ENCODE measurements around the gene NPHP4. TPM values are rescaled to one million over a fixed set of nuclear protein-coding genes. Genes with fewer than 3 reads are reported as not detected.

NPHP4 gene
- total RNA-seq, 1 experiment from 2014 or later, result 18.8 TPM

GRCh38 chr1:5953386-5953785 lies 38.8 kb downstream of the NPHP4 start:
- Histone ChIP-seq H4K20me1 (ENCODE audit: low read length) (no peaks in the 10 kb centered on the region), H3F3A (ENCODE audit: low read length, unreplicated experiment) (no peaks in the 10 kb centered on the region), H3K4me3 (ENCODE audit: low read length) (no peak overlapping the region), H3K9me3 (ENCODE audit: low read length) (no peaks in the 10 kb centered on the region), H3K4me2 (ENCODE audit: low read length) (no peak overlapping the region), H3K9me2 (replicated peaks; ENCODE audit: low read length) (no peaks in the 10 kb centered on the region), H3K4me1 (ENCODE audit: insufficient read depth, low read length) (peaks cover 12% of the 10 kb centered on the region), H2AFZ (ENCODE audit: low read length) (no peak overlapping the region), H3K79me2 (ENCODE audit: low read length) (no peaks in the 10 kb centered on the region), H3K9ac (ENCODE audit: low read length) (no peak overlapping the region), H3K36me3 (ENCODE audit: low read depth, low read length) (peaks cover 11% of the 10 kb centered on the region), H3K27ac (ENCODE audit: low read length) (no peak overlapping the region), H3K27me3 (ENCODE audit: low read length) (no peaks in the 10 kb centered on the region)
- BruUV-seq (replicated peaks), result no TSS peak
- no peak for TF ChIP-seq CTCF (conservative IDR thresholded peaks at IDR 0.05; ENCODE audit: low read depth, low read length)
- no peak for TF ChIP-seq EZH2phosphoT487 (IDR thresholded peaks at IDR 0.05; ENCODE audit: borderline replicate concordance, low read length)
- TF ChIP-seq EZH2 (IDR thresholded peaks at IDR 0.05; ENCODE audit: low read length, unreplicated experiment), result no peak
- ATAC-seq (no peak), DNase-seq (no peak)
- ChIA-PET POLR2A (ENCODE audit: unreplicated experiment) (no interaction called here), CTCF (no interaction called here)
- intact Hi-C loops (cut with micrococcal nuclease), result no loop called here

DNA sequence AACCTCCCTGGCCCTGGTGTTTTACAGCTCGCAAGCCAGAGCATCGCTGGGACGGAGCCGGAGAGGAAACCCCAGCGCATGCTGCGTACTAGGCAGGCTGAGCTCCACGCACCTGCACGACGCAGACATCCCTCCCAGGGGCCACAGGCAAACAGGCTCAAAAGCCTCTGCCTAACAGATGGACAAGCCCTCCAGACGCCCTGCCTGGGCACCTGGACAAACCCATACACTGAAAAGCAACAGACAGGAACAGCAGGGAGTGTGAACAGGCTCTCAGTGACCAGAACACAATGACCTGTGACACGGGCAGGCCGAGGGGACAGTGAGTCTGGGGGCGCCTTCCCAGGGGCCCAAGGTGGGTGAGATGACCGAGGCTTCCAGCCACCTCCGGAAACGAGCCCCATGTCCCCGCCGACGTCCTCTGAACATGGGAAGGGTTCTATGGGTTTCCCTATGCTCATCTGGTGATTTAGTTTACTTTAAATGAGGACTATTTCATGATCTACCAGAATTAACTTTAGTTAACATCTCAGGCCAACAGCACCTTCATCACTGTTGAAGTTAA lies 40.3 kb downstream of the NPHP4 start:
- ChIA-PET CTCF (no interaction called here), POLR2A (ENCODE audit: unreplicated experiment) (no interaction called here)
- Histone ChIP-seq H3K9ac (ENCODE audit: low read length) (no peak overlapping the region), H2AFZ (ENCODE audit: low read length) (no peak overlapping the region), H3F3A (ENCODE audit: low read length, unreplicated experiment) (no peaks in the 10 kb centered on the region), H3K27ac (ENCODE audit: low read length) (no peak overlapping the region), H3K4me2 (ENCODE audit: low read length) (no peak overlapping the region), H3K9me2 (replicated peaks; ENCODE audit: low read length) (no peaks in the 10 kb centered on the region), H3K4me3 (ENCODE audit: low read length) (no peak overlapping the region), H3K79me2 (ENCODE audit: low read length) (no peaks in the 10 kb centered on the region), H3K9me3 (ENCODE audit: low read length) (no peaks in the 10 kb centered on the region), H3K27me3 (ENCODE audit: low read length) (no peaks in the 10 kb centered on the region), H3K36me3 (ENCODE audit: low read depth, low read length) (peaks cover 14% of the 10 kb centered on the region), H3K4me1 (ENCODE audit: insufficient read depth, low read length) (peaks cover 18% of the 10 kb centered on the region), H4K20me1 (ENCODE audit: low read length) (no peaks in the 10 kb centered on the region)
- no TSS peak for BruUV-seq (replicated peaks)
- no peak for ATAC-seq
- intact Hi-C loops (cut with micrococcal nuclease), result no loop called here
- TF ChIP-seq CTCF (conservative IDR thresholded peaks at IDR 0.05; ENCODE audit: low read depth, low read length) (no peak), EZH2phosphoT487 (IDR thresholded peaks at IDR 0.05; ENCODE audit: borderline replicate concordance, low read length) (no peak), EZH2 (IDR thresholded peaks at IDR 0.05; ENCODE audit: low read length, unreplicated experiment) (no peak)
- no peak for DNase-seq

- BruUV-seq (replicated peaks), result no TSS peak
- Histone ChIP-seq H4K20me1 (ENCODE audit: low read length) (no peaks in the 10 kb centered on the region), H3K4me3 (ENCODE audit: low read length) (no peak overlapping the region), H3K9me3 (ENCODE audit: low read length) (no peaks in the 10 kb centered on the region), H3K4me1 (ENCODE audit: insufficient read depth, low read length) (peaks cover 18% of the 10 kb centered on the region), H3K9me2 (replicated peaks; ENCODE audit: low read length) (no peaks in the 10 kb centered on the region), H3K36me3 (ENCODE audit: low read depth, low read length) (peaks cover 21% of the 10 kb centered on the region), H2AFZ (ENCODE audit: low read length) (no peak overlapping the region), H3K79me2 (ENCODE audit: low read length) (no peaks in the 10 kb centered on the region), H3K9ac (ENCODE audit: low read length) (no peak overlapping the region), H3K27me3 (ENCODE audit: low read length) (no peaks in the 10 kb centered on the region), H3K27ac (ENCODE audit: low read length) (no peak overlapping the region), H3F3A (ENCODE audit: low read length, unreplicated experiment) (no peaks in the 10 kb centered on the region), H3K4me2 (ENCODE audit: low read length) (no peak overlapping the region)
- DNase-seq, result no peak
- intact Hi-C loops (cut with micrococcal nuclease), result no loop called here
- POLR2A ChIA-PET (ENCODE audit: unreplicated experiment), result no interaction called here
- CTCF ChIA-PET, result no interaction called here
- ATAC-seq, result no peak
- no peak for TF ChIP-seq EZH2 (IDR thresholded peaks at IDR 0.05; ENCODE audit: low read length, unreplicated experiment)
- TF ChIP-seq EZH2phosphoT487 (IDR thresholded peaks at IDR 0.05; ENCODE audit: borderline replicate concordance, low read length), result no peak
- TF ChIP-seq CTCF (conservative IDR thresholded peaks at IDR 0.05; ENCODE audit: low read depth, low read length), result no peak
Observed at GRCh38 chr1:5950994-5951785, 41.0 kb downstream of the NPHP4 start.
